Measurements from ENCODE around the gene PC.

DNA sequence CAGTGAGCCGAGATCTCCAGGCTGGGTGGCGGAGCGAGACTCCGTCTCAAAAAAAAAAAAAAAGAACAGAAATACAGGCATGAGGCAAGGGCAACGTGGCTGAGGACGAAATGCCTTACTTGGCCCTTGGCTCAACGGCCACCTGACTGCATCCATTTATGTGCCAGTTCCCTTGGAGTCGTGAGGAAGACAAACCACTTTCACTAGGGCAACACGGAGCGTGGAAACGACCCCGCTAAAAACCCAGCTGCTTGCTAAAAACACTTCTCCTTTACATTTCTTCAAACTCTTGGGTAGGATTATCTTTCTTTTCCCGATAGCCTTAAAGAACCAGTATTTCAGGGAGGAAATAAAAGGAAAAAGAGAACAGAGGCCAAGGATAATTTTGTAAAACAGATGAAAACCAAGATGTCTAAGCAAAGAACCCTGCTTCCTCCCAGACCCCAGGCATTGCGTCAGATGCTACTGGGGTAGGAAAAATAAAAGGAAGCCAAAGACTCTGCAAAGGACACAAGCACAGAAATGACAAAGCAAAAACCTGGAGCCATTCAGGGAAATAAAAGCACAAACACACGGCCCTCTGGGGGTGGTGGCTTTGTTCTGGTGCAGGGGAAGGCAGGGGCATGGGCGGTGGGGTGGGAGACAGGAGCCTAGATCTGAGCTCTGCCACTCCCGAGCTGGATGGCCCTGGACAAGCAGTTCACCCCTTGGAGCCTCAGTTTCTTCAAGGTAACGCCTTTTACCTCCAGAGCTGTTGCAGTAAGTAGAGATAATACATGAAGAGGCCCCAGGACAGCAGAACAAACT lies 37.0 kb downstream of the PC start:
- no peak for TF ChIP-seq CTCF (IDR thresholded peaks at IDR 0.05)
- TF ChIP-seq POLR2AphosphoS5 (IDR thresholded peaks at IDR 0.05), result no peak
